GM18508 (cell line): Measurements from ENCODE around the gene RSPO3.
"Not testable (repeated sequence)": the region's sequence is repeated elsewhere in the genome, so short reads cannot be mapped to it uniquely, and the experiment has no call there.

Experiments used
- ATAC-seq: cut with Tn5 transposase; IDR thresholded peaks from one replicate; pipeline ENCODE4 v1.9.1; 2021; ENCODE audit warnings: moderate number of reproducible peaks; ENCODE audit not compliant: insufficient read depth, unreplicated experiment

The RSPO3 gene

GRCh38 chr6:127118298-127119101, at the start of gene RSPO3:
Gene RSPO3, plus strand, starts transcription at chr6:127118671. Its CDS starts 522 bp downstream, at chr6:127119193.
- no peak for ATAC-seq

- peak; percentile 51 for ATAC-seq
Measured at GRCh38 chr6:127069659-127070279, 48.7 kb upstream of the RSPO3 start.

GRCh38 chr6:127073222-127073621, 45.2 kb upstream of the RSPO3 start:
- peak; percentile 74 for ATAC-seq

GRCh38 chr6:127076466-127076865, 42.0 kb upstream of the RSPO3 start:
- ATAC-seq = no peak

GRCh38 chr6:127077886-127078285, 40.6 kb upstream of the RSPO3 start:
- ATAC-seq = no peak

GRCh38 chr6:127078669-127079068, 39.8 kb upstream of the RSPO3 start:
- no peak for ATAC-seq

GRCh38 chr6:127079681-127080080, 38.8 kb upstream of the RSPO3 start:
- ATAC-seq = no peak

- ATAC-seq = no peak
Measured at GRCh38 chr6:127080081-127080480, 38.4 kb upstream of the RSPO3 start.

GRCh38 chr6:127083231-127083962, 35.1 kb upstream of the RSPO3 start:
- no peak for ATAC-seq

- no peak for ATAC-seq
Measured at GRCh38 chr6:127083963-127084310, 34.5 kb upstream of the RSPO3 start.

- ATAC-seq = no peak
Measured at GRCh38 chr6:127085181-127085580, 33.3 kb upstream of the RSPO3 start.

GRCh38 chr6:127090051-127090450, 28.4 kb upstream of the RSPO3 start:
- no peak for ATAC-seq

GRCh38 chr6:127092466-127092865, 26.0 kb upstream of the RSPO3 start:
- ATAC-seq = no peak

- ATAC-seq = no peak
Measured at GRCh38 chr6:127094791-127095190, 23.7 kb upstream of the RSPO3 start.

GRCh38 chr6:127096167-127096566, 22.3 kb upstream of the RSPO3 start:
- no peak for ATAC-seq

- ATAC-seq = not testable (repeated sequence)
Measured at GRCh38 chr6:127097442-127097841, 21.0 kb upstream of the RSPO3 start.

- ATAC-seq = no peak
Measured at GRCh38 chr6:127100510-127101140, 17.8 kb upstream of the RSPO3 start.

GRCh38 chr6:127102299-127102698, 16.2 kb upstream of the RSPO3 start:
- no peak for ATAC-seq

- ATAC-seq = no peak
Measured at GRCh38 chr6:127102859-127103258, 15.6 kb upstream of the RSPO3 start.

- ATAC-seq = no peak
Measured at GRCh38 chr6:127103482-127103881, 15.0 kb upstream of the RSPO3 start.

- no peak for ATAC-seq
Measured at GRCh38 chr6:127107916-127108315, 10.6 kb upstream of the RSPO3 start.
